Ovary (tissue), 9 donors: ENCODE results near the gene CTAG1B. TPM values are rescaled to one million over a fixed set of nuclear protein-coding genes. Genes with fewer than 3 reads are reported as not detected.

Source experiments
- DNase-seq, 5 donors: peaks; one replicate each; pipeline ENCODE4 v3.0.0-alpha.2; 2019 to 2020
- H3K27ac ChIP-seq, 2 donors: fragments of 200-600 bp; one replicate each; pipeline versions ENCODE4 v1.5.1 to v1.8.0; 2019 to 2022
- H3K27me3 ChIP-seq: fragments of 200-600 bp; one replicate; pipeline ENCODE4 v1.8.0; 2022
- H3K36me3 ChIP-seq: fragments of 200-600 bp; sonication (generic); one replicate; pipeline ENCODE4 v1.5.1; 2019
- H3K4me1 ChIP-seq: one replicate; pipeline ENCODE4 v1.8.1; 2013; ENCODE audit warnings: mild to moderate bottlenecking, moderate library complexity; ENCODE audit not compliant: insufficient read depth
- H3K4me3 ChIP-seq: fragments of 200-600 bp; sonication (generic); one replicate; pipeline ENCODE4 v1.5.1; 2017
- H3K9me3 ChIP-seq, 2 donors: fragments of 200-600 bp in 1 of 2; sonication (generic) in 1 of 2; one replicate each; pipeline versions ENCODE4 v1.5.1 to v1.8.1; 2013 to 2019; ENCODE audit warnings: mild to moderate bottlenecking in 1 of 2, moderate library complexity in 1 of 2
- EP300 ChIP-seq: sonication (generic); formaldehyde crosslinking; IDR thresholded peaks from one replicate; pipeline ENCODE4 v1.6.1; 2017; ENCODE audit warnings: antibody characterized with exemption
- POLR2A ChIP-seq: fragments of 450-650 bp; IDR thresholded peaks from one replicate; pipeline ENCODE4 v1.6.1; 2017; ENCODE audit warnings: antibody characterized with exemption, mild to moderate bottlenecking, moderate library complexity
- WGBS, 3 donors: extraction: QIAGEN DNeasy Blood & Tissue Kit in 1 of 3; methylation state at CpG; one replicate each; pipeline versions ENCODE4 v1.1.5 to v1.1.7; 2013 to 2017; 5-methylcytosine and 5-hydroxymethylcytosine counted together
- intact Hi-C, 4 donors: fragments of 100-400 bp; cut with DNase I; formaldehyde crosslinking; loops; one replicate each; pipeline versions ENCODE4 v1.11.0 to v1.15.1; 2022 to 2023
- polyA plus RNA-seq, 2 donors: library from polyadenylated mRNA; stranded (reverse); fragments of 200-250 nt in 1 of 2; fragments of 350-450 nt in 1 of 2; fragmentation: Illumina TruSeq in 1 of 2; extraction: RNeasy Lipid Tissue Mini Kit (QIAGEN cat#74804) in 1 of 2; gene quantifications; one replicate each; pipeline ENCODE4 v1.2.3, GENCODE V29; 2013 to 2014
- total RNA-seq, 7 donors: library from RNA; depleted of rRNA in 2 of 7; stranded (reverse); fragments of >200 nt in 2 of 7; fragmentation: NEBNext Ultra II Directional in 3 of 7; extraction: Animal tissue kit (Norgen Biotek cat#: 25700) in 3 of 7; gene quantifications; one replicate each; pipeline versions ENCODE4 v1.1.0 to v1.2.4, GENCODE V29; 2016 to 2023
- TF ChIP-seq, protein P1 (sequence below), 3 donors: fragments of 450-650 bp in 2 of 3; fragments of 200-600 bp in 1 of 3; IDR thresholded peaks; one replicate each; pipeline versions ENCODE4 v1.5.1 to v1.8.0; 2016 to 2022; ENCODE audit warnings: antibody characterized with exemption in 3 of 3, mild to moderate bottlenecking in 1 of 3
- donor health status: DM: no; HTN: no; CAD: no; lungs with moderate emphysema.
- donor health status: DM: no; HTN: no; CAD: no.
- donor health status: Bipolar disorder and iron deficiency.
- donor health status: DM: yes; HTN: yes; CAD: no.
- donor health status: DM: no; HTN: no; CAD: no.
- donor health status: DM: yes; HTN: yes; CAD: no.

CTAG1B gene
- total and polyA plus RNA-seq, 9 donors, result 0.15 TPM; not detected in 8

DNA sequence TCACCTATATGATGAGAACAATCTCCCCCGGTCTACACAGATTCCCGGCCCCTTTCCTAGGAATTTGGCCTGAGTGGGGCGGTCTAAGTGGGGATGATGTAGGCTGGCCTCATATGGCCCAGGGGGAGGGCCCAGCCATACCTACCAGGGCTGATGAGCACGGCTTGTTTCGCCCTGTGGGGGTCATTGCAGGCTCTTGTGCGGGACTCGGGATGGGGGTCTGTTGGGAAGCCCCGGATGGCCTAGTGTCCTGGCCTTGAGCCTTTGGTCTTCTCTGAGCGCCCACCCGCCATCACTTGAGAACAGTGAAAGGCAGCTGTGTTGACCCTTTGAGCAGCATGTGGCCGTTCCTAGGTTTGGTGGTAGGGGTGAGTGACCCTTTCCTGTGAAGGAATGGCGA lies 39.1 kb upstream of the CTAG1B start:
- intact Hi-C loops, result no loop called here
- 87 to 90% (median 89%) methylated on average over 12 of the region's 12 CpGs for WGBS, 3 donors
- TF ChIP-seq EP300 (no peak), POLR2A (no peak)
- TF ChIP-seq, protein P1, sequence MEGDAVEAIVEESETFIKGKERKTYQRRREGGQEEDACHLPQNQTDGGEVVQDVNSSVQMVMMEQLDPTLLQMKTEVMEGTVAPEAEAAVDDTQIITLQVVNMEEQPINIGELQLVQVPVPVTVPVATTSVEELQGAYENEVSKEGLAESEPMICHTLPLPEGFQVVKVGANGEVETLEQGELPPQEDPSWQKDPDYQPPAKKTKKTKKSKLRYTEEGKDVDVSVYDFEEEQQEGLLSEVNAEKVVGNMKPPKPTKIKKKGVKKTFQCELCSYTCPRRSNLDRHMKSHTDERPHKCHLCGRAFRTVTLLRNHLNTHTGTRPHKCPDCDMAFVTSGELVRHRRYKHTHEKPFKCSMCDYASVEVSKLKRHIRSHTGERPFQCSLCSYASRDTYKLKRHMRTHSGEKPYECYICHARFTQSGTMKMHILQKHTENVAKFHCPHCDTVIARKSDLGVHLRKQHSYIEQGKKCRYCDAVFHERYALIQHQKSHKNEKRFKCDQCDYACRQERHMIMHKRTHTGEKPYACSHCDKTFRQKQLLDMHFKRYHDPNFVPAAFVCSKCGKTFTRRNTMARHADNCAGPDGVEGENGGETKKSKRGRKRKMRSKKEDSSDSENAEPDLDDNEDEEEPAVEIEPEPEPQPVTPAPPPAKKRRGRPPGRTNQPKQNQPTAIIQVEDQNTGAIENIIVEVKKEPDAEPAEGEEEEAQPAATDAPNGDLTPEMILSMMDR (IDR thresholded peaks at IDR 0.05), result no peak
- Histone ChIP-seq H3K27me3 (no peaks in the 10 kb centered on the region), H3K27ac (no peak overlapping the region), H3K9me3 (no peaks in the 10 kb centered on the region), H3K36me3 (no peaks in the 10 kb centered on the region), H3K4me1 (no peaks in the 10 kb centered on the region), H3K4me3 (no peak overlapping the region)
- no peak for DNase-seq

DNA sequence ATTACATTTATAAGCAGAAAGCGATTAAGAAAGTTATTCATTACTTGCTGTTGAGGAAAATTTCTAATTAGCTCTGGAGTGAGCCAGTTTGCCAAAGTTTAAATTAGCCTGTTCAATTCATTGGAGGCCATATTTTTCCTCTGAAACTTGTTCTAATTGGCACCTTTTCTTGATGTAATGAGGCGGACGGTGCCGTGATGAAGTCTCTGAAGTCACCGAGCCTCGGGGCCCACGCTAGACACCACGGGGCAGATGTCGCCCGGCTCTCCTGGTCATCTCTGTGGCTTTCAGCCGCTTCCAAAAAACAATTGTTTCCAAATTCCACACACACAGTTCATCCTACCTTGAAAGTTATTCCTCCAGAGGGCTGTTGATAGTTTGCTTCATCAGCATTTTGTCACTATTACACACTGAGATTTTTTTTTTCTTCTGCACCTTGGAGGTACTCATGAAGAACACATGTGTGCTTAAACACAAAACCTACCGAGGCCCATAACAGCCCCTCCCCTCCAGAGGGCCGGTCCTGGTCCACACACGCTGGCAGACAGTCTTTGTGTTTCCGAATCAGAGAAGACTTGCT lies 38.2 kb upstream of the CTAG1B start:
- TF ChIP-seq, protein P1 (IDR thresholded peaks at IDR 0.05), result no peak
- no peak for TF ChIP-seq POLR2A
- TF ChIP-seq EP300, result no peak
- Histone ChIP-seq H3K27ac (no peak overlapping the region), H3K36me3 (no peaks in the 10 kb centered on the region), H3K27me3 (no peaks in the 10 kb centered on the region), H3K9me3 (no peaks in the 10 kb centered on the region), H3K4me1 (no peaks in the 10 kb centered on the region), H3K4me3 (no peak overlapping the region)
- 84 to 91% (median 88%) methylated on average over 15 of the region's 15 CpGs for WGBS, 3 donors
- DNase-seq, result no peak
- intact Hi-C loops, result no loop called here

DNA sequence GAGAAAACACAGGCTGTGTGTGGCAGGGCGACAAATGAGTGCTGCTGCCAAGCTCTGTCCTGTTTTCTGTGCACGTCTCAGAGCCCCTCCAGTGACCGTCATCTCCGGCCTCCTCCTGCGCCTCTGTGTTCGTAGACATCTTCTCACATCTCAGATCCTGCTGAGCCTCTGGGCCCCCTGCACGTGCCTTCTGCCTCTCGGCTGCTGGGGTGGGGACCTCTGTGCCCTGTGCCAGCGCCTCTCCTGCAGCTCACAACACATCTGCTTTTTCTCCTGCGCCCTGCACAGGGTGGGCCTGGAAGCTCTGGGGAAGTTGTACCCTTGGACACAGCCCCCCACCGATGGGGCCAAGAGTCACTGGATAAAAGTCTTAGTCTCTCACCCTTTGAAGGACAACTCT lies 36.7 kb upstream of the CTAG1B start:
- intact Hi-C loops, result no loop called here
- no peaks in the 10 kb centered on the region for H3K9me3 ChIP-seq
- WGBS, 3 donors, result 74 to 80% (median 79%) methylated on average over 11 of the region's 11 CpGs
- no peak overlapping the region for H3K27ac ChIP-seq
- H3K36me3 ChIP-seq, result no peaks in the 10 kb centered on the region
- no peaks in the 10 kb centered on the region for H3K4me1 ChIP-seq
- DNase-seq, result no peak
- TF ChIP-seq POLR2A, result no peak
- no peak for TF ChIP-seq EP300
- TF ChIP-seq, protein P1 (IDR thresholded peaks at IDR 0.05), result no peak
- no peak overlapping the region for H3K4me3 ChIP-seq
- no peaks in the 10 kb centered on the region for H3K27me3 ChIP-seq

DNA sequence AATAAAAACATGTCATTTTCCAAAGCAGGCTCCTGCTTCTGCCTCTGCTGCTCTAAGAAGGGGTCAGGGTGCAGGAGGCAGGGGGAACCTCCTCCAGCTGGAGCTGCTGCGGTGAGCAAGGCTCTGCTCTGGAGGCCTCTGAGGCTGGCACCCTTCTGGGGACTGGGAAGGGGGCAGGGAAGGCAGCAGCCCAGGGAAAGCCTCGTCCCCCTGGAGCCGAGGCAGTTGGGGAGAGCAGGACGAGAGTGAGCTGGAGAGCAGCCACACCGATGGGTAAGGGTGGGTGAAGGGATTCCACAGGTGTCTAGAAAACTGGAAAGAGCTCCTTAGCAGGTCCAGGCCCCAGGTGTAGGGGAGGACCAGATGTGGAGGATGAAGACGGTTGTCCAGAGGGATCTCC lies 36.3 kb upstream of the CTAG1B start:
- no peaks in the 10 kb centered on the region for H3K36me3 ChIP-seq
- no peaks in the 10 kb centered on the region for H3K9me3 ChIP-seq
- H3K27me3 ChIP-seq, result no peaks in the 10 kb centered on the region
- H3K4me3 ChIP-seq, result no peak overlapping the region
- 61 to 75% (median 68%) methylated on average over 6 of the region's 6 CpGs for WGBS, 3 donors
- no peak overlapping the region for H3K27ac ChIP-seq
- no peak for DNase-seq
- intact Hi-C loops, result no loop called here
- H3K4me1 ChIP-seq, result no peaks in the 10 kb centered on the region
- TF ChIP-seq, protein P1 (IDR thresholded peaks at IDR 0.05), result no peak
- TF ChIP-seq POLR2A, result no peak
- TF ChIP-seq EP300, result no peak
